Measurements from ENCODE around the gene LPXN. TPM values are rescaled to one million over a fixed set of nuclear protein-coding genes. Genes with fewer than 3 reads are reported as not detected.

Gene LPXN
- total RNA-seq = 1.9 and 8.0 TPM in 2 replicates

DNA sequence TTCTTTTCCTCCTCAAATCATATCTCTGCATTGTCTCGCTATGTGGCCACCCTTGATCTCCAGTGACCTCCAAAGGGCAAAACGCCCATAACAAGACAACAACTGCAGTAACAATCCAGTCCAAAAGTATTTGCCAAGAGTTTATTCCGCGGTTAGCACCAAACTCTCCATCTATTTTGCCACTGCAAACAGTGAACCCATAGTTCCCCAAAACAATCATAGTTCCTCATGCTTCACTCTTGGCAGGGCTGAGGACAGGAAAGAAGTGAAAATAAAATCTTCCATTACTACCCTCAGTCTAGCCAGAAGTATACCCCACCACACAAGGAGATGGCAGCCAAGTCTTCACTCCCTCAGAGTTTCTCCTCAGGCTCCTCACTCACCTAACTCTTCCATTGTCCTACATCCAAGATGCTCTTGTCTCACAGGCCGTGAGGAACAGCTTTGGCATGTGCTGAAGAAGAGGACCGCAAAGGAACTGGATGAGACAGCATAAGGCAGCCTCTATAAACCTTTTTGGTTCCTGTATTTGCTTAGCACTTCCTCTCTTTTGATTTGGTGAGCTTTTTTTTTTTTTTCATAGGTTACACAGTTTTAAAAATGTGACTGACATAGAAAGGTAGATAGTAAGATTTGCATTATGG lies at the start of gene LPXN:
Gene LPXN (minus strand): TSS at position 480 of the 644 bp plus-strand sequence. CDS start 84 bp downstream, at position 396.

GRCh38 chr11:58622344-58622743 lies 46.7 kb upstream of the LPXN start, which contains the start of gene CNTF:
CNTF (plus strand) TSS chr11:58622665; CDS start chr11:58622753, 88 bp downstream.

GRCh38 chr11:58578635-58579191 lies 3.1 kb upstream of the LPXN start, which contains the start of gene ZFP91:
ZFP91 (plus strand) TSS chr11:58579063; CDS start chr11:58579282, 219 bp downstream.

GRCh38 chr11:58508005-58508404 lies 67.7 kb downstream of the LPXN start, which contains the start of gene OR5B21:
OR5B21 (minus strand) TSS chr11:58508105; CDS start chr11:58508105, 0 bp downstream.

Other genes with a start within 250 kb of the LPXN start
- not detected in 2 replicates for gene OR5B17, start 216.8 kb downstream of the LPXN start, total RNA-seq
- not detected in 2 replicates for gene OR5B3, start 169.0 kb downstream of the LPXN start, total RNA-seq
- not detected in 2 replicates for gene OR5B2, start 147.7 kb downstream of the LPXN start, total RNA-seq
- 0.09 TPM in 1 of 2 replicates, not detected in the other for gene OR5B12, start 133.6 kb downstream of the LPXN start, total RNA-seq
- gene OR5B21, start 67.8 kb downstream of the LPXN start, total RNA-seq = not detected in 2 replicates
- gene ZFP91, start 3.2 kb upstream of the LPXN start, total RNA-seq = 17.3 and 28.8 TPM in 2 replicates
- gene CNTF, start 46.8 kb upstream of the LPXN start, total RNA-seq = 0.95 and 1.1 TPM in 2 replicates
- gene GLYAT, start 156.1 kb upstream of the LPXN start, total RNA-seq = not detected in 2 replicates